GM12878 (cell line): ENCODE results near the gene C20orf202. TPM values are rescaled to one million over a fixed set of nuclear protein-coding genes. Genes with fewer than 3 reads are reported as not detected.

Experiments
- ATAC-seq: fragments of 200-7000 bp; cut with Tn5 transposase; 3 replicates; pipeline ENCODE4 v1.9.1; 2020; ENCODE audit warnings: mild to moderate bottlenecking, moderate library complexity
- BruUV-seq: library from RNA; stranded (reverse); fragments of 400-500 nt; replicated peaks from 2 replicates; lab custom pipeline; 2021; lab: Mats Ljungman, UMichigan
- CTCF ChIA-PET: fragments of 300-600 bp; sonication (Branson Sonifier 250); formaldehyde crosslinking; extraction: SDS; loops from one replicate; lab custom pipeline; 2021; ENCODE audit warnings: inconsistent platforms; lab: Yijun Ruan, JAX
- POLR2A ChIA-PET: fragments of 350-600 bp; formaldehyde crosslinking; extraction: SDS; loops from one replicate; lab custom pipeline; 2021; ENCODE audit warnings: inconsistent platforms; lab: Charles Lee
- RAD21 ChIA-PET: fragments of 300-600 bp; sonication (Branson Sonifier 250); formaldehyde crosslinking; loops from one replicate; lab custom pipeline; 2023; ENCODE audit warnings: antibody characterized with exemption; ENCODE audit not compliant: unreplicated experiment; lab: Charles Lee
- SMC1A ChIA-PET: fragments of 300-600 bp; sonication (Branson Sonifier 250); formaldehyde crosslinking; loops from one replicate; lab custom pipeline; 2023; ENCODE audit not compliant: unreplicated experiment, uncharacterized antibody; lab: Charles Lee
- DNase-seq: peaks from one replicate; pipeline ENCODE4 v3.0.0-alpha.2; 2011; ENCODE audit warnings: low read depth, low spot score
- FAIRE-seq: peaks from 3 replicates; lab custom pipeline; 2011; peaks lifted over from hg19 to GRCh38; lab: Jason Lieb, UNC
- H2AFZ ChIP-seq: 2 replicates; pipeline ENCODE4 v1.6.0; 2011; ENCODE audit warnings: low read depth, low read length, control low read depth; ENCODE audit not compliant: control insufficient read depth
- H3K27ac ChIP-seq: 2 replicates; pipeline ENCODE4 v1.5.1; 2011; ENCODE audit warnings: control low read depth; ENCODE audit not compliant: control insufficient read depth, insufficient read depth
- H3K27me3 ChIP-seq, 2 experiments: replicated peaks in 1 of 2; 2 replicates each; pipeline versions ENCODE4 v1.6.0 to v1.6.1; 2011; ENCODE audit warnings: low read length in 1 of 2; ENCODE audit not compliant: control insufficient read depth in 2 of 2, insufficient read depth in 2 of 2
- H3K36me3 ChIP-seq, 2 experiments: 2 replicates each; pipeline ENCODE4 v1.5.1; 2011; ENCODE audit warnings: low read length in 1 of 2; ENCODE audit not compliant: control insufficient read depth in 2 of 2, insufficient read depth in 2 of 2
- H3K4me1 ChIP-seq: 2 replicates; pipeline ENCODE4 v1.6.1; 2011; ENCODE audit warnings: mild to moderate bottlenecking, low read length, moderate library complexity, mixed read lengths; ENCODE audit not compliant: control insufficient read depth, insufficient read depth
- H3K4me2 ChIP-seq: 2 replicates; pipeline ENCODE4 v1.6.0; 2011; ENCODE audit warnings: control low read depth; ENCODE audit not compliant: control insufficient read depth, insufficient read depth
- H3K4me3 ChIP-seq: fragments of 200-600 bp; sonication (generic); 2 replicates; pipeline ENCODE4 v1.5.1; 2016
- H3K79me2 ChIP-seq: 2 replicates; pipeline ENCODE4 v1.6.0; 2011; ENCODE audit warnings: low read length; ENCODE audit not compliant: control insufficient read depth, insufficient read depth
- H3K9ac ChIP-seq: 2 replicates; pipeline ENCODE4 v1.8.0; 2011; ENCODE audit warnings: low read length, control low read depth, mixed read lengths; ENCODE audit not compliant: control insufficient read depth, insufficient read depth
- H3K9me3 ChIP-seq: replicated peaks from 3 replicates; pipeline ENCODE4 v1.5.1; 2011; ENCODE audit warnings: mild to moderate bottlenecking, low read length; ENCODE audit not compliant: control insufficient read depth, insufficient read depth
- H4K20me1 ChIP-seq: 2 replicates; pipeline ENCODE4 v1.6.0; 2011; ENCODE audit not compliant: control insufficient read depth, insufficient read depth
- CBX3 ChIP-seq: fragments of 200-600 bp; sonication (generic); IDR thresholded peaks from 2 replicates; pipeline ENCODE4 v1.6.1; 2016; ENCODE audit warnings: low read depth, borderline replicate concordance
- CHD1 ChIP-seq: IDR thresholded peaks from 2 replicates; pipeline ENCODE4 v1.6.1; 2012; ENCODE audit warnings: low read depth, low read length, improper control_type of control experiment
- EP300 ChIP-seq, 2 experiments: fragments of 150-350 bp in 1 of 2; IDR thresholded peaks; 2 replicates each; pipeline ENCODE4 v1.6.1; 2011 to 2012; ENCODE audit warnings: low read depth in 2 of 2, low read length in 2 of 2, borderline replicate concordance in 1 of 2, improper control_type of control experiment in 1 of 2, inconsistent platforms in 1 of 2; ENCODE audit not compliant: control insufficient read depth in 1 of 2
- GATAD2B ChIP-seq: fragments of 450-650 bp; conservative IDR thresholded peaks from 2 replicates; pipeline ENCODE4 v1.6.1; 2017; ENCODE audit warnings: low read depth, mild to moderate bottlenecking, moderate library complexity
- HCFC1 ChIP-seq: fragments of 150-350 bp; IDR thresholded peaks from 2 replicates; pipeline ENCODE4 v1.6.1; 2014; ENCODE audit warnings: low read length
- KAT2A ChIP-seq: conservative IDR thresholded peaks from 2 replicates; pipeline ENCODE4 v1.6.1; 2011; ENCODE audit warnings: low read depth, low read length; ENCODE audit not compliant: control insufficient read depth
- MYB ChIP-seq: fragments of 150-350 bp; IDR thresholded peaks from 2 replicates; pipeline ENCODE4 v1.6.1; 2014; ENCODE audit warnings: mild to moderate bottlenecking, low read depth, low read length, borderline replicate concordance
- NR2F1 ChIP-seq: fragments of 450-650 bp; conservative IDR thresholded peaks from 2 replicates; pipeline ENCODE4 v1.6.1; 2017; ENCODE audit warnings: mild to moderate bottlenecking
- PAX5 ChIP-seq: IDR thresholded peaks from 2 replicates; pipeline ENCODE4 v1.6.1; 2011; ENCODE audit warnings: low read depth, low read length, borderline replicate concordance
- RELA ChIP-seq: fragments of 450-650 bp; IDR thresholded peaks from 2 replicates; pipeline ENCODE4 v1.8.0; 2014; ENCODE audit warnings: borderline replicate concordance; ENCODE audit not compliant: partially characterized antibody
- STAT3 ChIP-seq: IDR thresholded peaks from 2 replicates; pipeline ENCODE4 v1.6.1; 2011; ENCODE audit warnings: low read depth, low read length, improper control_type of control experiment
- SUZ12 ChIP-seq: fragments of 200-600 bp; sonication (generic); IDR thresholded peaks from one replicate; pipeline ENCODE4 v1.6.1; 2018; ENCODE audit warnings: antibody characterized with exemption, mild to moderate bottlenecking; ENCODE audit not compliant: unreplicated experiment
- TARDBP ChIP-seq: IDR thresholded peaks from 2 replicates; pipeline ENCODE4 v1.6.1; 2016; ENCODE audit warnings: borderline replicate concordance
- WGBS: methylation state at CpG from one replicate; pipeline ENCODE4 v1.1.6; 2016; ENCODE audit warnings: low lambda C conversion rate; ENCODE audit not compliant: insufficient replicate concordance, insufficient coverage; ENCODE audit errors: missing lambda C conversion rate; 5-methylcytosine and 5-hydroxymethylcytosine counted together
- in situ Hi-C: fragments of 300-500 bp; cut with MboI; formaldehyde crosslinking; loops from 9 replicates; pipeline ENCODE4 v1.14.3; 2018; ENCODE audit warnings: mixed read lengths
- intact Hi-C: fragments of 100-400 bp; cut with micrococcal nuclease; formaldehyde crosslinking; loops from one replicate; pipeline ENCODE4 v1.14.2; 2022; ENCODE audit not compliant: unreplicated experiment
- polyA plus RNA-seq, 11 experiments: library from polyadenylated mRNA; depleted of rRNA in 4 of 11; unstranded in 6 of 11; stranded (reverse) in 5 of 11; fragments of >200 nt; fragmentation: Nextera tagmentation in 4 of 11; fragmentation: Illumina TruSeq in 1 of 11; extraction: Ambion mirVana in 4 of 11; extraction: Trizol in 1 of 11; gene quantifications; 1 replicate in 1 of 11; 2 replicates in 10 of 11; pipeline versions ENCODE4 v1.2.1 to v1.2.3, GENCODE V29; 2011 to 2016; ENCODE audit warnings: inconsistent platforms in 2 of 11, missing spikeins in 2 of 11, low read depth in 1 of 11
- total RNA-seq, 4 experiments: library from RNA; depleted of rRNA in 3 of 4; stranded (reverse); fragments of >200 nt in 3 of 4; fragmentation: Illumina TruSeq in 1 of 4; extraction: Trizol in 1 of 4; gene quantifications; 2 replicates each; pipeline versions ENCODE4 v1.2.1 to v1.2.3, GENCODE V29; 2013 to 2021
- TF ChIP-seq, protein P1 (sequence below): fragments of 450-650 bp; IDR thresholded peaks from 2 replicates; pipeline ENCODE4 v1.6.1; 2018; ENCODE audit warnings: mild to moderate bottlenecking, low read depth, moderate library complexity; ENCODE audit not compliant: partially characterized antibody

The C20orf202 gene
- total and polyA plus RNA-seq, 10 of the 15 experiments (the other 5 are each of a cell fraction or from before 2014, with no cell fraction given) = 0.04 TPM; not detected in 8

DNA sequence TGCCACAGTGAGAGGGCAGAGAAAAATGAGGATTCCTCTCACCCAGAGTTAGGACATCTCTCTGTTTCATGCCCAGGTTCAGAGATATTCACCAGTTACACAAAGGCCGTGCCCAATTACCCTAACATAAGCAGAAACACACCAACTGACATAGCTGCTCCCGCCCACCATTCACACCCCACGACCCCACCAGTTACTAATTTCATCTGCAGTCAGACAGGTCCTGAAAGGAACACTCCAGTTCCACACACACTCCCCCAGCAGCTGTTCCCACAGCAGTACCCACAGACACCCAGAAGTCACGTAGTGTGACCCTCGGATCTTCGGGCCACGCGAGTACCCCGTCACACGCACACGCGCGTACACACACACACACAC is 19.0 kb upstream of the C20orf202 start:
- no peak for ATAC-seq
- H3K9ac ChIP-seq = no peak overlapping the region
- no peak overlapping the region for H2AFZ ChIP-seq
- no peaks in the 10 kb centered on the region for H3K36me3 ChIP-seq
- no peaks in the 10 kb centered on the region for H4K20me1 ChIP-seq
- intact Hi-C loops = no loop called here
- no peak for FAIRE-seq
- H3K4me3 ChIP-seq = no peak overlapping the region
- peaks cover 2 to 4% of the 10 kb centered on the region in 2 experiments; a peak in 3 of 4 replicates for H3K27me3 ChIP-seq
- SMC1A ChIA-PET = interaction anchor here (1.1 kb wide), 1 partner anchor 12 kb away, joined by 3 read pairs; no protein-coding TSS in a partner anchor
- no peaks in the 10 kb centered on the region for H3K9me3 ChIP-seq
- no peaks in the 10 kb centered on the region for H3K79me2 ChIP-seq
- no peak overlapping the region for H3K27ac ChIP-seq
- 50% methylated on average over 13 of the region's 13 CpGs for WGBS
- H3K4me1 ChIP-seq = no peaks in the 10 kb centered on the region
- RAD21 ChIA-PET = interaction anchor here (0.9 kb wide), 1 partner anchor 9 kb away, joined by 3 read pairs; no protein-coding TSS in a partner anchor
- TF ChIP-seq MYB (no peak), NR2F1 (no peak), HCFC1 (no peak), STAT3 (no peak), GATAD2B (no peak), RELA (no peak)
- in situ Hi-C loops = no loop called here
- no TSS peak for BruUV-seq
- CTCF ChIA-PET = no interaction called here
- H3K4me2 ChIP-seq = no peak overlapping the region
- DNase-seq = no peak
- POLR2A ChIA-PET = no interaction called here

GRCh38 chr20:1184638-1185315 is 18.5 kb upstream of the C20orf202 start, which contains the start of gene TMEM74B:
TSS of gene TMEM74B (minus strand) at chr20:1184981. CDS start at chr20:1183801, 1,180 bp downstream.
- Histone ChIP-seq H3K36me3 (no peaks in the 10 kb centered on the region), H3K27me3 (peaks cover 2 to 4% of the 10 kb centered on the region in 2 experiments; a peak in 3 of 4 replicates), H3K27ac (no peak within 1 kb of the TSS), H3K9me3 (no peaks in the 10 kb centered on the region), H4K20me1 (no peaks in the 10 kb centered on the region), H3K4me3 (no peak within 1 kb of the TSS), H3K79me2 (no peaks in the 10 kb centered on the region), H3K4me2 (no peak within 1 kb of the TSS; the same call in 1 of the 2 replicates), H2AFZ (no peak within 1 kb of the TSS), H3K4me1 (no peaks in the 10 kb centered on the region), H3K9ac (no peak within 1 kb of the TSS)
- 31% methylated on average over 32 of the region's 76 CpGs for WGBS
- no peak for ATAC-seq
- ChIA-PET SMC1A (interaction anchor here (1.1 kb wide), 1 partner anchor 13 kb away, joined by 3 read pairs; no protein-coding TSS in a partner anchor), CTCF (no interaction called here), POLR2A (no interaction called here), RAD21 (interaction anchor here (0.9 kb wide), 1 partner anchor 8 kb away, joined by 3 read pairs; no protein-coding TSS in a partner anchor)
- no peak for FAIRE-seq
- intact Hi-C loops = no loop called here
- no peak for TF ChIP-seq RELA
- TF ChIP-seq PAX5 = no peak
- no peak for TF ChIP-seq KAT2A
- no peak for TF ChIP-seq CBX3
- TF ChIP-seq, protein P1, sequence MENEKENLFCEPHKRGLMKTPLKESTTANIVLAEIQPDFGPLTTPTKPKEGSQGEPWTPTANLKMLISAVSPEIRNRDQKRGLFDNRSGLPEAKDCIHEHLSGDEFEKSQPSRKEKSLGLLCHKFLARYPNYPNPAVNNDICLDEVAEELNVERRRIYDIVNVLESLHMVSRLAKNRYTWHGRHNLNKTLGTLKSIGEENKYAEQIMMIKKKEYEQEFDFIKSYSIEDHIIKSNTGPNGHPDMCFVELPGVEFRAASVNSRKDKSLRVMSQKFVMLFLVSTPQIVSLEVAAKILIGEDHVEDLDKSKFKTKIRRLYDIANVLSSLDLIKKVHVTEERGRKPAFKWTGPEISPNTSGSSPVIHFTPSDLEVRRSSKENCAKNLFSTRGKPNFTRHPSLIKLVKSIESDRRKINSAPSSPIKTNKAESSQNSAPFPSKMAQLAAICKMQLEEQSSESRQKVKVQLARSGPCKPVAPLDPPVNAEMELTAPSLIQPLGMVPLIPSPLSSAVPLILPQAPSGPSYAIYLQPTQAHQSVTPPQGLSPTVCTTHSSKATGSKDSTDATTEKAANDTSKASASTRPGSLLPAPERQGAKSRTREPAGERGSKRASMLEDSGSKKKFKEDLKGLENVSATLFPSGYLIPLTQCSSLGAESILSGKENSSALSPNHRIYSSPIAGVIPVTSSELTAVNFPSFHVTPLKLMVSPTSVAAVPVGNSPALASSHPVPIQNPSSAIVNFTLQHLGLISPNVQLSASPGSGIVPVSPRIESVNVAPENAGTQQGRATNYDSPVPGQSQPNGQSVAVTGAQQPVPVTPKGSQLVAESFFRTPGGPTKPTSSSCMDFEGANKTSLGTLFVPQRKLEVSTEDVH = no peak
- TF ChIP-seq TARDBP = no peak
- peak; percentile 48 for TF ChIP-seq SUZ12
- no peak for TF ChIP-seq CHD1
- no peak for TF ChIP-seq EP300 (IDR thresholded peaks at IDR 0.05; ENCODE audit: borderline replicate concordance in 1 of 2, control insufficient read depth in 1 of 2, low read depth in 2 of 2, low read length in 2 of 2)
- in situ Hi-C loops = no loop called here
- DNase-seq = no peak
- no TSS peak for BruUV-seq
